Esophagus squamous epithelium (tissue), 5 donors: ENCODE data around the gene NOL4L. TPM values are rescaled to one million over a fixed set of nuclear protein-coding genes. Genes with fewer than 3 reads are reported as not detected.

Experiments used
- DNase-seq: peaks from one replicate; lab custom pipeline; 2025; lab: John Stamatoyannopoulos, UW
- H3K27ac ChIP-seq, 4 donors: fragments of 200-600 bp; sonication (generic); one replicate each; pipeline ENCODE4 v1.5.1; 2016 to 2019; ENCODE audit warnings: mild to moderate bottlenecking in 1 of 4
- H3K27me3 ChIP-seq, 4 donors: fragments of 200-600 bp; sonication (generic); 1 replicate in 3 of 4; 2 replicates in 1 of 4; pipeline versions ENCODE4 v1.5.1 to v1.6.0; 2017 to 2021; ENCODE audit warnings: antibody characterized with exemption in 1 of 4
- H3K36me3 ChIP-seq, 3 donors: fragments of 200-600 bp; sonication (generic); one replicate each; pipeline ENCODE4 v1.5.1; 2016 to 2019
- H3K4me1 ChIP-seq, 3 donors: fragments of 200-600 bp; sonication (generic); one replicate each; pipeline ENCODE4 v1.5.1; 2017 to 2019
- H3K4me3 ChIP-seq, 4 donors: fragments of 200-600 bp; sonication (generic); 1 replicate in 3 of 4; 2 replicates in 1 of 4; pipeline ENCODE4 v1.5.1; 2016 to 2019; ENCODE audit warnings: mild to moderate bottlenecking in 2 of 4, moderate library complexity in 1 of 4
- H3K9me3 ChIP-seq, 3 donors: fragments of 200-600 bp; sonication (generic); one replicate each; pipeline ENCODE4 v1.5.1; 2016 to 2019
- POLR2A ChIP-seq, 4 donors: fragments of 450-650 bp; IDR thresholded peaks; one replicate each; pipeline ENCODE4 v1.6.1; 2017; ENCODE audit warnings: antibody characterized with exemption in 4 of 4, mild to moderate bottlenecking in 4 of 4, moderate library complexity in 3 of 4
- WGBS, 2 donors: methylation state at CpG; one replicate each; pipeline ENCODE4 v1.1.5; 2018; 5-methylcytosine and 5-hydroxymethylcytosine counted together
- intact Hi-C: fragments of 100-400 bp; cut with DNase I; formaldehyde crosslinking; loops from one replicate; pipeline ENCODE4 v1.15.0; 2022
- total RNA-seq, 4 donors: library from RNA; depleted of rRNA; stranded (reverse); fragments of >200 nt; gene quantifications; one replicate each; pipeline ENCODE4 v1.1.0, GENCODE V29; 2016
- TF ChIP-seq, protein P1 (sequence below), 6 experiments: fragments of 450-650 bp in 4 of 6; fragments of 200-600 bp in 2 of 6; sonication (generic) in 2 of 6; IDR thresholded peaks; one replicate each; pipeline ENCODE4 v1.5.1; 2016 to 2019; ENCODE audit warnings: antibody characterized with exemption in 6 of 6, mild to moderate bottlenecking in 4 of 6, moderate library complexity in 4 of 6
- donor health status: DM: yes; HTN: yes; CAD: no.

Gene NOL4L
- total RNA-seq, 4 donors from 2014 or later: 1.5 to 5.1 (median 3.0) TPM

DNA sequence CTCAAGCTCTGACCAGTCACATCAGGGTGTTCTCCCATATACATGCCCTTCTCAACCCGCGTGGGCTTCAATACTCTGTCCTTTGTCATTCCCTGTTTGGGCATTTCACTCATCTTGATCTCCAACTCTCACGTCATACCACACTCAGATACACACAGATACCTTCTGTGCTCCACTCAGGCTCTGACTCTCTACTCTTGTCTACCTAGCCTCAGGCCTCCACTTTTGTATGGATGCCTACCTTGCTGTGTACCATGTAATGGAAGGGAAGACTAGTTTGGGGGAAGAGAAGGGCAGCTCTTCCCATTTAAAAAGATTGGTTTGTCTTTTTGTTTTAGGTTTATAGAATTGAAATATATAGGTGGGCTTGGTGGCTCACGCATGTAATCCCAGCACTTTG lies 178.4 kb downstream of the NOL4L start:
- TF ChIP-seq POLR2A (IDR thresholded peaks at IDR 0.05): no peak
- TF ChIP-seq, protein P1, sequence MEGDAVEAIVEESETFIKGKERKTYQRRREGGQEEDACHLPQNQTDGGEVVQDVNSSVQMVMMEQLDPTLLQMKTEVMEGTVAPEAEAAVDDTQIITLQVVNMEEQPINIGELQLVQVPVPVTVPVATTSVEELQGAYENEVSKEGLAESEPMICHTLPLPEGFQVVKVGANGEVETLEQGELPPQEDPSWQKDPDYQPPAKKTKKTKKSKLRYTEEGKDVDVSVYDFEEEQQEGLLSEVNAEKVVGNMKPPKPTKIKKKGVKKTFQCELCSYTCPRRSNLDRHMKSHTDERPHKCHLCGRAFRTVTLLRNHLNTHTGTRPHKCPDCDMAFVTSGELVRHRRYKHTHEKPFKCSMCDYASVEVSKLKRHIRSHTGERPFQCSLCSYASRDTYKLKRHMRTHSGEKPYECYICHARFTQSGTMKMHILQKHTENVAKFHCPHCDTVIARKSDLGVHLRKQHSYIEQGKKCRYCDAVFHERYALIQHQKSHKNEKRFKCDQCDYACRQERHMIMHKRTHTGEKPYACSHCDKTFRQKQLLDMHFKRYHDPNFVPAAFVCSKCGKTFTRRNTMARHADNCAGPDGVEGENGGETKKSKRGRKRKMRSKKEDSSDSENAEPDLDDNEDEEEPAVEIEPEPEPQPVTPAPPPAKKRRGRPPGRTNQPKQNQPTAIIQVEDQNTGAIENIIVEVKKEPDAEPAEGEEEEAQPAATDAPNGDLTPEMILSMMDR (IDR thresholded peaks at IDR 0.05): no peak
- Histone ChIP-seq H3K4me1 (peaks cover 0 to 15% (median 0%) of the 10 kb centered on the region in 3 donors), H3K9me3 (no peaks in the 10 kb centered on the region), H3K4me3 (no peak overlapping the region), H3K27me3 (no peaks in the 10 kb centered on the region), H3K27ac (no peak overlapping the region), H3K36me3 (peaks cover 0 to 30% (median 3%) of the 10 kb centered on the region in 3 donors)
- DNase-seq: no peak
- 93 to 99% methylated on average over 4 of the region's 4 CpGs for WGBS, 2 donors
- intact Hi-C loops: no loop called here

GRCh38 chr20:32404017-32404416 lies 181.1 kb downstream of the NOL4L start:
- TF ChIP-seq POLR2A (IDR thresholded peaks at IDR 0.05): no peak
- TF ChIP-seq, protein P1 (IDR thresholded peaks at IDR 0.05): no peak
- no peak for DNase-seq
- H3K4me1 ChIP-seq: peaks cover 0 to 12% (median 0%) of the 10 kb centered on the region in 3 donors
- WGBS, 2 donors: 74 to 80% methylated on average over 2 of the region's 2 CpGs
- no peak overlapping the region for H3K27ac ChIP-seq
- no peaks in the 10 kb centered on the region for H3K9me3 ChIP-seq
- H3K36me3 ChIP-seq: peaks cover 0 to 23% (median 3%) of the 10 kb centered on the region in 3 donors
- H3K27me3 ChIP-seq: no peaks in the 10 kb centered on the region
- no peak overlapping the region for H3K4me3 ChIP-seq
- intact Hi-C loops: no loop called here

DNA sequence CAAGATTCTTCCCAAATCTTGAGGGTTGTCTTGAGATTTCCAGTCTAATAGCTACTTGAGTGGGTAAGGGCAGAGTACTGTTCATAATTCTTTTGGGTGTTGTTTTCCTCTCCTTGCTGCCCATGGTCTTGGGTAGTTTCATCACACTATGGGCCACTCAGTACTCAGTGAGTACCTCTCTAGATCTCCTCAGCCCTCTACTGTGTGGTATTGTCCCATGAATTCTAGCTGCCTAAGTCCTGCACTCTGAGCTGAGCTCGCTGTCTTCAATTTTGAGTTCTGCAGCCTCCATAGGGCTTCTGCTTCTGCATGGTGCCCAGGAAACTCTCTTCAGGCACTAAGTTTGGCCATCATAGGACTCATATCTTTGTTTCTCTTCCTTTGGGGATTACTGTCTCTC lies 184.7 kb downstream of the NOL4L start:
- 92 to 100% methylated on average over 1 of the region's 1 CpG for WGBS, 2 donors
- TF ChIP-seq, protein P1 (IDR thresholded peaks at IDR 0.05): no peak
- TF ChIP-seq POLR2A (IDR thresholded peaks at IDR 0.05): no peak
- H3K27me3 ChIP-seq: no peaks in the 10 kb centered on the region
- intact Hi-C loops: no loop called here
- no peak overlapping the region for H3K4me3 ChIP-seq
- H3K27ac ChIP-seq: no peak overlapping the region
- no peaks in the 10 kb centered on the region for H3K9me3 ChIP-seq
- peaks cover 0 to 17% (median 3%) of the 10 kb centered on the region in 3 donors for H3K36me3 ChIP-seq
- DNase-seq: no peak
- peaks cover 0 to 7% (median 0%) of the 10 kb centered on the region in 3 donors for H3K4me1 ChIP-seq

DNA sequence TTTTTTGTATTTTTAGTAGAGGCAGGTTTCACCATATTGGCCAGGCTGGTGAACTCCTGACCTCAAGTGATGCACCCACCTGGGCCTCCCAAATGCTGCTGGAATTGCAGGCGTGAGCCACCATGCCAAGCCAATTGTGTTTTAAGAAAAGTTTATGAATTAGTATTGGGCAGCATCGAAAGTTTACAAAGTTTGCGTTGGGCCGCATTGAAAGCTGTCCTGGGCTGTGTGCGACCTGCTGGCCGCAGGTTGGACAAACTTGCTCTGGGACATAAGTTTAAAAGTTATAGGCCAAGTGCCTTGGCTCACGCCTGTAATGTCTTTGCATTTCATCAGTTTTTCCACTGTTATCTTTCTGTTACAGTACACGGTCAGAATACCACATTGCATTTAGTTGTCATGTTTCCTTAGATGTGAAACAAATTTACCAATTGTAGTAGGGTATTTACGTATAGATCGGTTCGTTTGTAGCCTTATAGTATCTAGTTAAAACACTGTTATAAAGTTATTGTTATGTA lies 187.5 kb downstream of the NOL4L start:
- Histone ChIP-seq H3K27me3 (no peaks in the 10 kb centered on the region), H3K27ac (no peak overlapping the region), H3K9me3 (no peaks in the 10 kb centered on the region), H3K4me1 (no peaks in the 10 kb centered on the region), H3K4me3 (no peak overlapping the region), H3K36me3 (peaks cover 0 to 30% (median 3%) of the 10 kb centered on the region in 3 donors)
- 88 to 96% methylated on average over 11 of the region's 11 CpGs for WGBS, 2 donors
- DNase-seq: no peak
- TF ChIP-seq POLR2A (IDR thresholded peaks at IDR 0.05): no peak
- TF ChIP-seq, protein P1 (IDR thresholded peaks at IDR 0.05): no peak
- intact Hi-C loops: no loop called here

GRCh38 chr20:32396646-32397160 lies 188.4 kb downstream of the NOL4L start:
- H3K36me3 ChIP-seq: peaks cover 0 to 33% (median 0%) of the 10 kb centered on the region in 3 donors
- DNase-seq: no peak
- intact Hi-C loops: no loop called here
- no peak for TF ChIP-seq POLR2A (IDR thresholded peaks at IDR 0.05)
- TF ChIP-seq, protein P1 (IDR thresholded peaks at IDR 0.05): no peak
- WGBS, 2 donors: 71 to 73% methylated on average over 3 of the region's 3 CpGs
- H3K4me1 ChIP-seq: no peaks in the 10 kb centered on the region
- no peak overlapping the region for H3K4me3 ChIP-seq
- no peaks in the 10 kb centered on the region for H3K27me3 ChIP-seq
- no peaks in the 10 kb centered on the region for H3K9me3 ChIP-seq
- H3K27ac ChIP-seq: no peak overlapping the region
